Caco-2 (cell line): ENCODE data around the gene PDX1. TPM values are rescaled to one million over a fixed set of nuclear protein-coding genes. Genes with fewer than 3 reads are reported as not detected.

Source experiments
- BruUV-seq: library from RNA; stranded (reverse); fragments of 400-500 nt; replicated peaks from 2 replicates; lab custom pipeline; 2021; lab: Mats Ljungman, UMichigan
- CTCF ChIA-PET: fragments of 300-600 bp; sonication (Branson Sonifier 250); formaldehyde crosslinking; loops from one replicate; lab custom pipeline; 2022; ENCODE audit warnings: antibody characterized with exemption; lab: Charles Lee
- POLR2A ChIA-PET: fragments of 300-600 bp; sonication (Branson Sonifier 250); formaldehyde crosslinking; loops from one replicate; lab custom pipeline; 2022; ENCODE audit warnings: antibody characterized with exemption; lab: Charles Lee
- DNase-seq, 2 experiments: peaks; one replicate each; pipeline versions ENCODE4 v3.0.0 to v3.0.0-alpha.2; 2020 to 2022
- H3K27me3 ChIP-seq: replicated peaks from 2 replicates; pipeline ENCODE4 v1.6.0; 2011; ENCODE audit warnings: low read length; ENCODE audit not compliant: control insufficient read depth, insufficient read depth
- H3K36me3 ChIP-seq: 2 replicates; pipeline ENCODE4 v1.5.1; 2011; ENCODE audit warnings: low read length; ENCODE audit not compliant: control insufficient read depth, insufficient read depth
- H3K4me1 ChIP-seq: fragments of 250-450 bp; sonication (Bioruptor Pico); 2 replicates; pipeline ENCODE4 v1.5.1; 2020; ENCODE audit warnings: mild to moderate bottlenecking
- H3K4me3 ChIP-seq: 2 replicates; pipeline ENCODE4 v1.5.1; 2011; ENCODE audit warnings: low read depth, mild to moderate bottlenecking, control low read depth, low read length
- H3K9me3 ChIP-seq: fragments of 250-450 bp; sonication (Bioruptor Pico); 2 replicates; pipeline ENCODE4 v1.5.1; 2020; ENCODE audit warnings: mild to moderate bottlenecking, moderate library complexity
- H3K27ac Mint-ChIP-seq: one replicate; pipeline ENCODE4 v1.8.0; 2022; ENCODE audit warnings: mixed read lengths; ENCODE audit not compliant: unreplicated experiment
- H3K27me3 Mint-ChIP-seq: one replicate; pipeline ENCODE4 v1.8.0; 2022; ENCODE audit warnings: mixed read lengths; ENCODE audit not compliant: insufficient read depth, unreplicated experiment
- H3K36me3 Mint-ChIP-seq: one replicate; pipeline ENCODE4 v1.8.0; 2022; ENCODE audit warnings: mild to moderate bottlenecking, mixed read lengths; ENCODE audit not compliant: insufficient read depth, unreplicated experiment
- H3K4me1 Mint-ChIP-seq: one replicate; pipeline ENCODE4 v1.8.0; 2022; ENCODE audit warnings: low read depth, mixed read lengths; ENCODE audit not compliant: unreplicated experiment
- H3K4me3 Mint-ChIP-seq: one replicate; pipeline ENCODE4 v1.8.0; 2022; ENCODE audit warnings: mild to moderate bottlenecking, moderate library complexity, mixed read lengths; ENCODE audit not compliant: unreplicated experiment
- H3K9me3 Mint-ChIP-seq: one replicate; pipeline ENCODE4 v1.8.0; 2022; ENCODE audit warnings: mixed read lengths; ENCODE audit not compliant: unreplicated experiment
- intact Hi-C: fragments of 100-400 bp; cut with micrococcal nuclease; formaldehyde crosslinking; loops from one replicate; pipeline ENCODE4 v1.10.0; 2022; ENCODE audit not compliant: unreplicated experiment
- total RNA-seq: library from RNA; stranded (reverse); gene quantifications from 2 replicates; pipeline ENCODE4 v1.2.3, GENCODE V29; 2022
- TF ChIP-seq, protein P1 (sequence below), 2 experiments: fragments of 200-600 bp in 1 of 2; IDR thresholded peaks; 1 replicate in 1 of 2; 2 replicates in 1 of 2; pipeline versions ENCODE4 v1.5.1 to v1.8.0; 2011 to 2022; ENCODE audit warnings: antibody characterized with exemption in 1 of 2, control low read depth in 1 of 2, inconsistent platforms in 1 of 2, low read depth in 1 of 2, low read length in 1 of 2, mild to moderate bottlenecking in 1 of 2, moderate library complexity in 1 of 2; ENCODE audit not compliant: insufficient read depth in 1 of 2, severe bottlenecking in 1 of 2, unreplicated experiment in 1 of 2

The PDX1 gene
- total RNA-seq, 1 experiment from 2014 or later: 3.7 TPM

DNA sequence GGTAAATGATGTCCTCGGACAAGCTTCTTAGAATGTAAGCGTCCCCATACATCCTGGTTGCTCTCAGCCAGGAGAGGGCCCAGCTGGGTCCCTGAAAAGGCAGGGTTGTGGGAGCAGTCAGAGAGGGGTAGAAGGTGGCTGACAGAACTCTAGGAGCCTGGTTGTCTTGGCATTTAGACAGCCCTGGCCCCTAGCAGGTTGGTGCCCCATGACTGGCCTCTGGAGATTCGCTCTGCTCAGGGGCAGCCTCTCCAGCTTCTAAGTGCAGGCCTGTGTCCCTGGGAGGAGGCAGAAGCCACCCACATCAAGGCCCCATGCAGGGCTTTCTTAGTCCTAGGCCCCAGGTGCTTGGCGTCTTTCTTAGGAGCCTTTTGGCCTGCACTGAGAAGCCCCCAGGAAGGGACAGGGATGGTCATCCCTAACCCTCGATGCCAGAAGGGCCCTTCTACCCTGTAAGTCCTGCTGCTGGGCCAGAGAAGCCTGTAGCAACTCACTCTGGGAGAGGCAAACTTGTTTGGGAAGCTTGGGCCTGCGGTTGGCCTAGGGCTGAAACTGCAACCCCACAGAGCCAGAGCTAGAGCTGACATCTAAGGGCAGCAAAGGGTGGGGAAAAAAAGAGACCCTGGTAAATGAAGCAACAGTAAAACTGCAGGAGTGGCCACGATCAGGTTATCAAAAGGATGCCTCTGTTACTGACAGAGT is 52.1 kb downstream of the PDX1 start:
- TF ChIP-seq, protein P1, sequence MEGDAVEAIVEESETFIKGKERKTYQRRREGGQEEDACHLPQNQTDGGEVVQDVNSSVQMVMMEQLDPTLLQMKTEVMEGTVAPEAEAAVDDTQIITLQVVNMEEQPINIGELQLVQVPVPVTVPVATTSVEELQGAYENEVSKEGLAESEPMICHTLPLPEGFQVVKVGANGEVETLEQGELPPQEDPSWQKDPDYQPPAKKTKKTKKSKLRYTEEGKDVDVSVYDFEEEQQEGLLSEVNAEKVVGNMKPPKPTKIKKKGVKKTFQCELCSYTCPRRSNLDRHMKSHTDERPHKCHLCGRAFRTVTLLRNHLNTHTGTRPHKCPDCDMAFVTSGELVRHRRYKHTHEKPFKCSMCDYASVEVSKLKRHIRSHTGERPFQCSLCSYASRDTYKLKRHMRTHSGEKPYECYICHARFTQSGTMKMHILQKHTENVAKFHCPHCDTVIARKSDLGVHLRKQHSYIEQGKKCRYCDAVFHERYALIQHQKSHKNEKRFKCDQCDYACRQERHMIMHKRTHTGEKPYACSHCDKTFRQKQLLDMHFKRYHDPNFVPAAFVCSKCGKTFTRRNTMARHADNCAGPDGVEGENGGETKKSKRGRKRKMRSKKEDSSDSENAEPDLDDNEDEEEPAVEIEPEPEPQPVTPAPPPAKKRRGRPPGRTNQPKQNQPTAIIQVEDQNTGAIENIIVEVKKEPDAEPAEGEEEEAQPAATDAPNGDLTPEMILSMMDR (IDR thresholded peaks at IDR 0.05; ENCODE audit: insufficient read depth in 1 of 2, low read depth in 1 of 2, low read length in 1 of 2, severe bottlenecking in 1 of 2, unreplicated experiment in 1 of 2): no peak
- ChIA-PET POLR2A (no interaction called here), CTCF (no interaction called here)
- Histone ChIP-seq H3K4me3 (no peak overlapping the region), H3K36me3 (peaks cover 3% of the 10 kb centered on the region; the same call in 1 of the 2 replicates), H3K4me1 (peaks cover 30% of the 10 kb centered on the region), H3K9me3 (no peaks in the 10 kb centered on the region), H3K27me3 (no peaks in the 10 kb centered on the region)
- no TSS peak for BruUV-seq
- Mint-ChIP-seq H3K9me3 (no peaks in the 10 kb centered on the region), H3K27me3 (no peaks in the 10 kb centered on the region), H3K27ac (no peak overlapping the region), H3K4me3 (no peak overlapping the region), H3K36me3 (peaks cover 29% of the 10 kb centered on the region), H3K4me1 (peaks cover 10% of the 10 kb centered on the region)
- no peak for DNase-seq
- intact Hi-C loops: no loop called here

DNA sequence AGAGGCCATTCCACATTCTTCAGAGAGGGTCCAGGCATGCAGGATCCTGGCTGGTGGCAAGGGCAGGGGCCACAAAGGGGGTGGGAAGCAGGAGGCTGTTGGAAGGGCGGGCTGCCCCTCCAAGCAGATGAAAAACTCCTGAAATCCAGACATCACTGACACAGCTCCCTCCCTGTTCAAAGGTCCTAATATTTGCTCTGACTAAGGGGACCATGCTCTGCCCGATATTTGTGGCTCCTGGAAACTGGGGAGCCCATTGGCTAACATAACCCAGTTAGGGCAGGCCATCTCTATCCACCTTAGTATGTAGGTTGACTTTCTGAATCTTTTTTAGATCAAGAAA is 52.6 kb downstream of the PDX1 start:
- intact Hi-C loops: no loop called here
- no TSS peak for BruUV-seq
- no peak overlapping the region for H3K27ac Mint-ChIP-seq
- no peaks in the 10 kb centered on the region for H3K27me3 ChIP-seq
- H3K4me3 Mint-ChIP-seq: no peak overlapping the region
- POLR2A ChIA-PET: no interaction called here
- peaks cover 34% of the 10 kb centered on the region for H3K4me1 ChIP-seq
- no peaks in the 10 kb centered on the region for H3K9me3 ChIP-seq
- H3K4me1 Mint-ChIP-seq: peaks cover 10% of the 10 kb centered on the region
- H3K36me3 ChIP-seq: peaks cover 1% of the 10 kb centered on the region; the same call in 1 of the 2 replicates
- TF ChIP-seq, protein P1 (IDR thresholded peaks at IDR 0.05; ENCODE audit: insufficient read depth in 1 of 2, low read depth in 1 of 2, low read length in 1 of 2, severe bottlenecking in 1 of 2, unreplicated experiment in 1 of 2): no peak
- CTCF ChIA-PET: no interaction called here
- no peak overlapping the region for H3K4me3 ChIP-seq
- no peaks in the 10 kb centered on the region for H3K9me3 Mint-ChIP-seq
- DNase-seq: no peak
- peaks cover 24% of the 10 kb centered on the region for H3K36me3 Mint-ChIP-seq
- no peaks in the 10 kb centered on the region for H3K27me3 Mint-ChIP-seq

DNA sequence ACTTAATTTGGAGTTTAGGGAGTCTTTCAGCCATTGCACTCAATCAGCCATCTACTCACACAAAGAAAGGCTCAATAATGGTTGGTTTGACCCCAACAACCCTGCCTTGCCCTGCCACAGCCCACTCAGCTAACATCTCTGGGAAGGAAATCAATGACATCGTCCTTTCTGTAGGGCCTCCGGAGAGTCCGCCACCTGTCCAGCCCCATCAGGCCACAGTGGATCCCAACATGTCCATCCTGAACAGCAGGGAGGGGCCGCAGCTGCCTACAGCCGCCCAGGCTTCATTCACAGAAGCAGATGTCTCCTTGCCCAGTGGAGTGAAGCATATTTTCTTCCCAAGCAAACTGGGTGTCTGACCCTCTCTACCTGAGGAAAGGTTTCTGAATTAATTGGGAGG is 53.5 kb downstream of the PDX1 start:
- Histone ChIP-seq H3K9me3 (no peaks in the 10 kb centered on the region), H3K4me1 (peaks cover 37% of the 10 kb centered on the region), H3K36me3 (no peaks in the 10 kb centered on the region), H3K27me3 (no peaks in the 10 kb centered on the region), H3K4me3 (no peak overlapping the region)
- Mint-ChIP-seq H3K4me1 (peaks cover 10% of the 10 kb centered on the region), H3K9me3 (no peaks in the 10 kb centered on the region), H3K36me3 (peaks cover 15% of the 10 kb centered on the region), H3K4me3 (no peak overlapping the region), H3K27ac (no peak overlapping the region), H3K27me3 (no peaks in the 10 kb centered on the region)
- DNase-seq: no peak
- no TSS peak for BruUV-seq
- CTCF ChIA-PET: interaction anchor here (0.7 kb wide), 1 partner anchor 59 kb away, joined by 4 read pairs; no protein-coding TSS in a partner anchor
- TF ChIP-seq, protein P1 (IDR thresholded peaks at IDR 0.05; ENCODE audit: insufficient read depth in 1 of 2, low read depth in 1 of 2, low read length in 1 of 2, severe bottlenecking in 1 of 2, unreplicated experiment in 1 of 2): no peak
- intact Hi-C loops: no loop called here
- POLR2A ChIA-PET: no interaction called here
